Stimulated activated CD8-positive, alpha-beta memory T cell treated with anti-CD3 and anti-CD28 coated beads, Interleukin-15, amount 100 ng/mL, for 24 hours (primary cell): Measurements from ENCODE around the gene GAMT.
"Not testable (repeated sequence)": the region's sequence is repeated elsewhere in the genome, so short reads cannot be mapped to it uniquely, and the experiment has no call there.

ENCODE experiments used
- DNase-seq: peaks from one replicate; pipeline ENCODE4 v3.0.0-alpha.2; 2020; ENCODE audit warnings: low read depth

GAMT gene

GRCh38 chr19:1433119-1434039 lies 32.0 kb upstream of the GAMT start:
- DNase-seq = no peak

- no peak for DNase-seq
Measured at GRCh38 chr19:1432507-1432887, 31.2 kb upstream of the GAMT start.

GRCh38 chr19:1431759-1432506 lies 30.6 kb upstream of the GAMT start:
- no peak for DNase-seq

GRCh38 chr19:1430246-1430645 lies 28.9 kb upstream of the GAMT start:
- no peak for DNase-seq

GRCh38 chr19:1429750-1430149 lies 28.4 kb upstream of the GAMT start:
- no peak for DNase-seq

GRCh38 chr19:1428738-1429391 lies 27.5 kb upstream of the GAMT start:
- DNase-seq = no peak

- no peak for DNase-seq
Measured at GRCh38 chr19:1427221-1427920, 26.0 kb upstream of the GAMT start.

GRCh38 chr19:1426736-1427135 lies 25.4 kb upstream of the GAMT start:
- DNase-seq = no peak

- DNase-seq = no peak
Measured at GRCh38 chr19:1425902-1426301, 24.6 kb upstream of the GAMT start.

- DNase-seq = no peak
Measured at GRCh38 chr19:1425102-1425837, 23.9 kb upstream of the GAMT start.

GRCh38 chr19:1424192-1424955 lies 23.0 kb upstream of the GAMT start:
- no peak for DNase-seq

- DNase-seq = no peak
Measured at GRCh38 chr19:1423436-1424191, 22.3 kb upstream of the GAMT start.

GRCh38 chr19:1422943-1423342 lies 21.6 kb upstream of the GAMT start:
- no peak for DNase-seq

- DNase-seq = no peak
Measured at GRCh38 chr19:1422360-1422759, 21.0 kb upstream of the GAMT start.

GRCh38 chr19:1421958-1422305 lies 20.6 kb upstream of the GAMT start:
- no peak for DNase-seq

GRCh38 chr19:1421218-1421957 lies 20.0 kb upstream of the GAMT start:
- DNase-seq = no peak

- no peak for DNase-seq
Measured at GRCh38 chr19:1420590-1420989, 19.2 kb upstream of the GAMT start.

GRCh38 chr19:1420085-1420484 lies 18.7 kb upstream of the GAMT start:
- DNase-seq = not testable (repeated sequence)
